Spleen (tissue), 11 donors: ENCODE data around the gene DDX41. TPM values are rescaled to one million over a fixed set of nuclear protein-coding genes. Genes with fewer than 3 reads are reported as not detected.

Experiments
- DNase-seq: peaks from one replicate; pipeline ENCODE4 v3.0.0-alpha.2; 2020
- H3K27ac ChIP-seq, 8 donors: fragments of 200-600 bp; sonication (generic) in 7 of 8; 1 replicate in 4 of 8; 2 replicates in 4 of 8; pipeline versions ENCODE4 v1.5.0 to v1.8.0; 2016 to 2021; ENCODE audit warnings: inconsistent platforms in 4 of 8, mild to moderate bottlenecking in 4 of 8, moderate library complexity in 1 of 8
- H3K27me3 ChIP-seq, 7 donors: fragments of 200-600 bp; sonication (generic) in 6 of 7; replicated peaks in 1 of 7; 1 replicate in 4 of 7; 2 replicates in 3 of 7; pipeline versions ENCODE4 v1.5.0 to v1.8.0; 2016 to 2021; ENCODE audit warnings: inconsistent platforms in 3 of 7, mild to moderate bottlenecking in 1 of 7
- H3K36me3 ChIP-seq, 6 donors: fragments of 200-600 bp; sonication (generic) in 5 of 6; 1 replicate in 4 of 6; 2 replicates in 2 of 6; pipeline versions ENCODE4 v1.5.0 to v1.8.0; 2016 to 2021; ENCODE audit warnings: inconsistent platforms in 2 of 6
- H3K4me1 ChIP-seq, 6 donors: fragments of 200-600 bp; sonication (generic) in 5 of 6; 1 replicate in 3 of 6; 2 replicates in 3 of 6; pipeline versions ENCODE4 v1.5.0 to v1.8.0; 2016 to 2021; ENCODE audit warnings: inconsistent platforms in 3 of 6
- H3K4me3 ChIP-seq, 8 donors: fragments of 200-600 bp; sonication (generic) in 7 of 8; 1 replicate in 4 of 8; 2 replicates in 4 of 8; pipeline versions ENCODE4 v1.5.0 to v1.8.0; 2016 to 2021; ENCODE audit warnings: inconsistent platforms in 4 of 8, mild to moderate bottlenecking in 4 of 8, moderate library complexity in 2 of 8
- H3K9me3 ChIP-seq, 8 donors: fragments of 200-600 bp; sonication (generic) in 7 of 8; 1 replicate in 4 of 8; 2 replicates in 4 of 8; pipeline versions ENCODE4 v1.5.0 to v1.8.0; 2016 to 2021; ENCODE audit warnings: inconsistent platforms in 4 of 8
- POLR2A ChIP-seq, 3 donors: fragments of 450-650 bp; IDR thresholded peaks; one replicate each; pipeline ENCODE4 v1.5.1; 2017; ENCODE audit warnings: antibody characterized with exemption in 3 of 3, mild to moderate bottlenecking in 1 of 3
- POLR2AphosphoS5 ChIP-seq, 3 donors: sonication (generic); formaldehyde crosslinking; IDR thresholded peaks; one replicate each; pipeline ENCODE4 v1.5.1; 2017; ENCODE audit warnings: antibody characterized with exemption in 3 of 3
- WGBS, 5 donors: extraction: QIAGEN DNeasy Blood & Tissue Kit in 3 of 5; methylation state at CpG; one replicate each; pipeline versions ENCODE4 v1.1.5 to v1.1.7; 2013 to 2018; 5-methylcytosine and 5-hydroxymethylcytosine counted together
- intact Hi-C: fragments of 100-400 bp; cut with DNase I; formaldehyde crosslinking; loops from one replicate; pipeline ENCODE4 v1.15.0; 2023; ENCODE audit warnings: low total_unique reads
- polyA plus RNA-seq, 3 donors: library from polyadenylated mRNA; stranded (reverse); fragments of 200-250 nt; gene quantifications; one replicate each; pipeline ENCODE4 v1.2.1, GENCODE V29; 2013
- total RNA-seq, 7 donors: library from RNA; depleted of rRNA in 3 of 7; stranded (reverse); fragments of >200 nt in 3 of 7; fragmentation: NEBNext Ultra II Directional in 4 of 7; extraction: Animal tissue kit (Norgen Biotek cat#: 25700) in 4 of 7; gene quantifications; one replicate each; pipeline versions ENCODE4 v1.1.0 to v1.2.1, GENCODE V29; 2016 to 2021
- TF ChIP-seq, protein P1 (sequence below), 11 experiments: fragments of 200-600 bp in 7 of 11; fragments of 450-650 bp in 4 of 11; sonication (generic) in 4 of 11; IDR thresholded peaks in 8 of 11; conservative IDR thresholded peaks in 3 of 11; 1 replicate in 7 of 11; 2 replicates in 4 of 11; pipeline versions ENCODE4 v1.4.0 to v1.8.0; 2016 to 2021; ENCODE audit warnings: antibody characterized with exemption in 11 of 11, inconsistent platforms in 4 of 11, mild to moderate bottlenecking in 1 of 11
- donor health status: healthy with polysubstance abuse.
- donor health status: DM: no; HTN: no; CAD: no; lungs with moderate emphysema.
- donor health status: DM: no; HTN: no; CAD: no.
- donor health status: Bipolar disorder and iron deficiency.
- donor health status: healthy.
- donor health status: DM: no; HTN: no; CAD: no.
- donor health status: DM: yes; HTN: yes; CAD: no.

DDX41 gene
- total and polyA plus RNA-seq, 10 donors, result 68.9 to 126 (median 92.4) TPM

DNA sequence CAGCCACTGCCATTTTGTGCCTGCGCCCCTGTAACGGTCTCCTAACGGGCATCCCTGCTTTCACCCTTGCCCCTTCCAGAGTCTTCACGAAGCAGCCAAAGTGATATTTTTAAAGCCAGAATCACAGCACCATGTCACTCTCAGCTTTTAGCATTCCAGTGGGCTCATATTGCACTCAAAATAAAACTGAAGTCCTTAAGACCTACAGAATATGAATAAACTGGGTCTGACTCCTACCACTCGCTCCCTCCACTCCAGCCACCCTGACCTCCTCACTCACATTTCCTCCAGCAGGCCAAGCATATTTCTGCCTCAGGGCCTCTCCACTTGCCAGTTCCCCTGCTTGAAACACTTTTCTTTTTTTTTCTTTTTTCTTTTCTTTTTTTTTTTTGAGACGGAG is 16.9 kb downstream of the DDX41 start:
- DNase-seq, result no peak
- Histone ChIP-seq H3K4me1 (peaks cover 41 to 98% (median 74%) of the 10 kb centered on the region in 6 donors), H3K4me3 (no peak overlapping the region), H3K9me3 (no peaks in the 10 kb centered on the region), H3K36me3 (peaks cover 0 to 35% (median 19%) of the 10 kb centered on the region in 6 donors), H3K27me3 (peaks cover 0 to 13% (median 0%) of the 10 kb centered on the region in 7 donors), H3K27ac (no peak overlapping the region)
- intact Hi-C loops, result loop anchor here (5.0 kb wide), 1 partner anchor 108 kb away; no protein-coding TSS in a partner anchor
- TF ChIP-seq POLR2A (IDR thresholded peaks at IDR 0.05) (no peak), POLR2AphosphoS5 (IDR thresholded peaks at IDR 0.05) (no peak)
- 73 to 80% (median 76%) methylated on average over 6 of the region's 6 CpGs for WGBS, 5 donors

DNA sequence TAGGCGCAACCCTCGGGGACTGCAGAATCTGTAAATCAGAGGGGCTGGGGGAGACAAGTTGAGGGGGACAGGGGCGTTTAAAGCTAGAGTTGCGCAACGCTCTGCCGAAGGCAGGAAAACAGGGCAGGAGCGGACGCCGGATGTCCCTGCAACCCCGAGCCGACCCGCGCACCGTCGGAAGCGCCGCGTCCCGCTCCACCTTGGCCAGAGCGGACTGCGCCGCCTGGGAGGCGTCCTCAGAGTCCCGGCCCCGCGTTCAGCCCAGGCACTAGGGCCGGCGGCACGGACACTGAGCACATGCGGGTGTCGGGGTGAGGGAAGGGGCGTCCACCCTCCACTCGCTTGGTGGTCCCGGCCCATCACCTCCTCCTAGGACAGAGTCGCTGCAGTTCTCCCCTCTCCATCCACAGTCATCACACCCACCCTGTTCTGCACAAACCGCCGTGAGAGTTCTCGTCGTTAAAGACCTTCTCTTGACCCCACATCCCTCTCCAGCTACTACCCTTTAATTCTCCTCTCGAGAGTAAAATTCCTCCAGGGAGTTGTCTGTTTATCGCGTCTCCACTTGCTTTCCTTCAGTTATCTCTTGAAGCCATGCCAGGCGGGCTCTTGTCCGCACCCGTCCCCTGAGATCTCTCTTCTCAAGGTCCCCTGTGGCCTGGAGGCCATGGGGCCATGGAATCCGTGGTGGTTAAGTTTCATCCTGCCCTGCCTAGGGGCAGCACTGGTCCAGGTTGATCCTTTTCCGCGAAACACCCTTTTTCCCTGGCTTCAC is 18.6 kb downstream of the DDX41 start:
- 12 to 32% (median 18%) methylated on average over 21 to 48 of the region's 48 CpGs for WGBS, 5 donors
- Histone ChIP-seq H3K4me3 (peak overlapping the region; percentile 56 to 94 (median 72)), H3K27ac (peak overlapping the region in 7 of 8 donors; percentile 80 to 93 (median 91)), H3K27me3 (peaks cover 0 to 13% (median 0%) of the 10 kb centered on the region in 7 donors), H3K36me3 (peaks cover 0 to 18% (median 4%) of the 10 kb centered on the region in 6 donors), H3K9me3 (no peaks in the 10 kb centered on the region), H3K4me1 (peaks cover 56 to 98% (median 83%) of the 10 kb centered on the region in 6 donors)
- intact Hi-C loops, result no loop called here
- peak; percentile 92 for DNase-seq
- TF ChIP-seq POLR2AphosphoS5 (IDR thresholded peaks at IDR 0.05) (no peak), POLR2A (IDR thresholded peaks at IDR 0.05) (no peak)
- TF ChIP-seq, protein P1, sequence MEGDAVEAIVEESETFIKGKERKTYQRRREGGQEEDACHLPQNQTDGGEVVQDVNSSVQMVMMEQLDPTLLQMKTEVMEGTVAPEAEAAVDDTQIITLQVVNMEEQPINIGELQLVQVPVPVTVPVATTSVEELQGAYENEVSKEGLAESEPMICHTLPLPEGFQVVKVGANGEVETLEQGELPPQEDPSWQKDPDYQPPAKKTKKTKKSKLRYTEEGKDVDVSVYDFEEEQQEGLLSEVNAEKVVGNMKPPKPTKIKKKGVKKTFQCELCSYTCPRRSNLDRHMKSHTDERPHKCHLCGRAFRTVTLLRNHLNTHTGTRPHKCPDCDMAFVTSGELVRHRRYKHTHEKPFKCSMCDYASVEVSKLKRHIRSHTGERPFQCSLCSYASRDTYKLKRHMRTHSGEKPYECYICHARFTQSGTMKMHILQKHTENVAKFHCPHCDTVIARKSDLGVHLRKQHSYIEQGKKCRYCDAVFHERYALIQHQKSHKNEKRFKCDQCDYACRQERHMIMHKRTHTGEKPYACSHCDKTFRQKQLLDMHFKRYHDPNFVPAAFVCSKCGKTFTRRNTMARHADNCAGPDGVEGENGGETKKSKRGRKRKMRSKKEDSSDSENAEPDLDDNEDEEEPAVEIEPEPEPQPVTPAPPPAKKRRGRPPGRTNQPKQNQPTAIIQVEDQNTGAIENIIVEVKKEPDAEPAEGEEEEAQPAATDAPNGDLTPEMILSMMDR (IDR thresholded peaks at IDR 0.05 in 8 of 11, conservative IDR thresholded peaks at IDR 0.05 in 3 of 11), result no peak

DNA sequence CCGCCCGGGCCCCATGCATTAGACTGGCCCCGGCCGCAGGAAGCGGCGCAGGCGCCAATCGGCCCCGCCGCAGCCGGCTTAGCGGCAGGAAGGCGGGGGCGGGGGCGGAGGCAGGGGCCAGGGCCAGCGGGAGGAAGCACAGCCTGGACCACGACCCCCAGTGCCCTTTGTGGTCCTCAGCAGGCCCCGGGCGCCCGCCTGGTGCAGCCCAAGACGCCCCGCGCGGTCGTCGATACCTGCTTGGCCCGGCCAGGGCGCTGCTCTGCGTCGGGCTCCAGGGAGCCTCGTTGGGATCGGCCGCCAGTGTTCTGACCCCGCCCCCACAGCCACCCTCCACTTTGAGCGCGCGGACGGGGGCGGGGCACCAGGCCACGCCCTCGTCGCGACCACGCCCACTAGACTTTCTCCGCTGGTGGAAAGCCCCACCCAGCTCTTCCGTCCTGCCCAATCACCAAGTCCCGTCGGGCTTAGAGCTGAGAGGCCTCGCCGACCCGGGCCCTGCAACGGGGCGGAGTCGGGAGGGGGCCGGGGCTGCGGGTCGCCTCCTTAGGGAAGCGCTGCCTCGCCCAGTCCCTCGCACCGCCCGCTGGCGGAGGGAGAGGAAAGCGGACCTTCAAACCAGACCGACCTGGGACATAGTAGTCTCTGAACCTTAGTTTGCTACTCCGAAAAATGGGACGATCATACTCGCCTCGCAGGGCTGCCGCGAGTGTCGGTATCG is 19.3 kb downstream of the DDX41 start, which contains the start of gene PDLIM7:
TSS of gene PDLIM7 (minus strand) at position 313 of the 721 bp plus-strand sequence. CDS start 1,092 bp downstream, outside the sequence.
- Histone ChIP-seq H3K36me3 (peaks cover 0 to 17% (median 2%) of the 10 kb centered on the region in 6 donors), H3K4me1 (peaks cover 55 to 98% (median 79%) of the 10 kb centered on the region in 6 donors), H3K27ac (peak within 1 kb of the TSS; percentile 53 to 93 (median 90)), H3K4me3 (peak within 1 kb of the TSS; percentile 56 to 94 (median 72)), H3K27me3 (peaks cover 0 to 13% (median 0%) of the 10 kb centered on the region in 7 donors), H3K9me3 (no peaks in the 10 kb centered on the region)
- peak; percentile 98 for DNase-seq
- intact Hi-C loops, result no loop called here
- TF ChIP-seq POLR2AphosphoS5 (IDR thresholded peaks at IDR 0.05), result peak; percentile 93 to 95 (median 95)
- peak; percentile 37 to 85 (median 38) for TF ChIP-seq POLR2A (IDR thresholded peaks at IDR 0.05)
- TF ChIP-seq, protein P1 (IDR thresholded peaks at IDR 0.05 in 8 of 11, conservative IDR thresholded peaks at IDR 0.05 in 3 of 11), result peak in 5 of 11 experiments; percentile 29 to 58 (median 37)
- WGBS, 5 donors, result 0 to 1% (median 0%) methylated on average over 10 to 73 of the region's 73 CpGs

DNA sequence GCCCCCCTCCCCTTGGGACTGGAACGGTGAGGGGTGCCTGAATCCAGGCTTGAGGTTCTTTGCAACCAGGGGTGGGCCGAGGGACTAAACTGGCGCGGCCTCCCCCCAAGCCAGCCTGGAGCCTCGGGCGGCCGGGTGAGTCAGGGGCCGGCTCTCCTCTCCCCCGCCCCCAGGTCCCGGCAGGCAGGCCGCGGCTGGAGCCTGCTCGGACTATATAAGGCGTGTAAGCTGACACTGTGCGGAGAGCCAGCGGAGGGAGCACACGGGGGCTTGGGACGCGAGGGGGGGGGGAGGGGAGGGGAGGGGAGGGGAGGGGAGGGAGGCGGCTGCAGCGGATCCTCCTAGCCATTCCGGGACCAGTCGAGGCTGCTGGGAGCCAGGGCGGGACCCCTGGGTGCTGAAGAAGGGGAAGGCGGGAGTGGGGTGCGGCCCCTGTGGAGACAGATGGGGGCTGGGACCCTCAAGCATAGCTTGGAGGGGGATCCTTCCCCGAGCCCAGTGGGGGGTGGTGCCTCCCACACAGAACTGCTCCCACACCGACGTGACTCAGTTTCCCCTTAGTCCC is 20.0 kb downstream of the DDX41 start:
- Histone ChIP-seq H3K27ac (peak overlapping the region; percentile 53 to 93 (median 90)), H3K9me3 (no peaks in the 10 kb centered on the region), H3K4me3 (peak overlapping the region; percentile 56 to 94 (median 72)), H3K27me3 (peaks cover 0 to 13% (median 0%) of the 10 kb centered on the region in 7 donors), H3K4me1 (peaks cover 51 to 98% (median 76%) of the 10 kb centered on the region in 6 donors), H3K36me3 (peaks cover 0 to 17% (median 8%) of the 10 kb centered on the region in 6 donors)
- intact Hi-C loops, result no loop called here
- TF ChIP-seq, protein P1 (IDR thresholded peaks at IDR 0.05 in 8 of 11, conservative IDR thresholded peaks at IDR 0.05 in 3 of 11), result no peak
- TF ChIP-seq POLR2A (IDR thresholded peaks at IDR 0.05) (no peak), POLR2AphosphoS5 (IDR thresholded peaks at IDR 0.05) (no peak)
- no peak for DNase-seq
- 4 to 15% (median 5%) methylated on average over 9 to 29 of the region's 29 CpGs for WGBS, 5 donors
